K562 treated with DMSO at 1 percent for 4 hours (cell line): ENCODE measurements around the gene GAS6. TPM values are rescaled to one million over a fixed set of nuclear protein-coding genes. Genes with fewer than 3 reads are reported as not detected.

Source experiments
- total RNA-seq: library from RNA; unstranded; fragments of 300-600 nt; gene quantifications from 2 replicates; pipeline ENCODE4 v1.2.3, GENCODE V29; 2022; ENCODE audit not compliant: insufficient read depth

Gene GAS6
- 27.2 and 31.2 TPM in 2 replicates for total RNA-seq

DNA sequence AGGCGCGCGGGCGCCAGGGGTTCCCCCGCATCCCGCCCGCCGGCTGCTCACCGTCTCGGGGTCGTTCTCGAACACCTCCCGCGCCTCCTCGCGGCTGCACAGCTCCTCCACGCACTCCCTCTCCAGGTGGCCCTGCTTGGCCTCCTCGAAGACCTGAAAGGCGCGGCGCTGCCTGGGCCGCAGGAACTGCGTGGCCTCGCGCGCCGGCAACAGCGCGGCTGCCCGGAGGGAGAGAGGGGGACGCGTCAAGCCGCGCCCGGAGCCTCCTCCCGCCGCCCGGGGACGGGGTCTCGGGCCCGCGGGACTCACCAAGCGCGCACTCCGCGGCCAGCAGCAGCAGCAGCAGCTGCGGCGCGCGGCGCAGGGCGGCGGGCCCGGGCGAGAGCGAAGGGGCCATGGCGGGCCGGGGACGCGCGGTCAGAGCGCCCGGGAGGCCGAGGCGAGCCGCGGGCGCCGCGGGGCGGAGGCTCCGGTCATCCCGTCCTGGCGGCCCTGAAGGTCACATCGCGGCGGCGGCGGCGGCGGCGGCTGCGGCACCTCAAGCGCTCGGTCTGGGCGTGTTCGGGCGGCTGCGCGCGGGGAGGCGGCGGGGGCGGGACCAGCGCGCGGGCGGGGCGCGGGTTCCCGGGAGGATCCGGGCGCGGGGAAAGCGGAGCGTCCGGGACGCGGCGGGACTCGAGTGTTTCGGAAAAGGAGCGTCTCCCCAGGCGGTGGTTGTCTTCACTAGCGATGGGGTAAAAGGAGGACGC, at the start of gene GAS6:
TSS of gene GAS6 (minus strand) at position 553 of the 749 bp plus-strand sequence. CDS start at position 397, 156 bp downstream.

Other genes with a start within 250 kb of the GAS6 start
- gene ATP4B, start 205.9 kb downstream of the GAS6 start, total RNA-seq, result not detected in 2 replicates
- not detected in 2 replicates for gene GRK1, start 196.9 kb downstream of the GAS6 start, total RNA-seq
- gene TMEM255B, start 104.8 kb downstream of the GAS6 start, total RNA-seq, result 1.3 and 3.1 TPM in 2 replicates
- gene C13orf46, start 110.0 kb upstream of the GAS6 start, total RNA-seq, result 0.51 TPM in 1 of 2 replicates, not detected in the other